Nasal cavity respiratory epithelium epithelial cell of viscerocranial mucosa (primary cell): ENCODE measurements around the gene RNLS. TPM values are rescaled to one million over a fixed set of nuclear protein-coding genes. Genes with fewer than 3 reads are reported as not detected.

Experiments used
- total RNA-seq: library from RNA; depleted of rRNA; stranded (reverse); fragments of >200 nt; gene quantifications from 2 replicates; pipeline ENCODE4 v1.2.3, GENCODE V29; 2014

The RNLS gene
- 7.9 and 14.1 TPM in 2 replicates for total RNA-seq

DNA sequence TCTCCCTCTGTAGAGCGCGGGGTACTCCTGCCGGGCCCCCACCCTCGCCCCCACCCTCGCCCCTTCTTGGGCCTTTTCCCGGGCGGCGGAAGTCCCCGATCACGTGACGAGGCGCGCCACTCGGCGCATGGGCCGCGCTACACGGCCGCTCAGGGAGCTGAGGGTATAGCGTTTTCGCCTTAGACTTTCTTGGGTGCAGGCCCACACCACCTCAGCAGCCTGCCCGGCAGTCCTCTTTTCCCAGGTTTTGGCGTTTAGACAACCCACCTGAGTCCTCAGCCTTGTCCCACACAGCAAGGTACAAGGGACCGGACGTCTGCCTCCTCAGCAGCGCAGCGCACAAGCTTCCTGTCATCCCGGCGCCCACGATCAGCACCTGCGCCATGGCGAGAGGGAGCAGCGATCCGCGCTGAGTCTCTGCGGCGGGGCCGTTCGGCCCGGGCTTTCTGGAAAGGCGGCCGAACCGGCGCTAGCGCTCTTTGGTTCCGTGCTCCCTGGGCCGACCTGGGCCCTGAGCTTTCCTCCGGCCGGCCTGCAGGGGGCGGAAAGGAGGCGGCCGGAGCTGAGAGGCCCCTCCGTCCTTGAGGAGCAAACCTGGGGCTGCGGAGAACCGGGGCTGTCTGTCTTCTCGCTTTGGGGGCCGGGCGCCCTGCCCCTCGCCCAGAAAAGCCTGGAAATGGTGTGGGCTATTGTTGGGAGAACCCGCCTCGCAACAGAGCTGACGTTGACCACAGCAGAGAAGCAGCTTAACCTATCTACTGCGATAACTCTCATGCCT is at the start of gene RNLS:
Gene RNLS (minus strand): TSS at position 513 of the 778 bp plus-strand sequence.

DNA sequence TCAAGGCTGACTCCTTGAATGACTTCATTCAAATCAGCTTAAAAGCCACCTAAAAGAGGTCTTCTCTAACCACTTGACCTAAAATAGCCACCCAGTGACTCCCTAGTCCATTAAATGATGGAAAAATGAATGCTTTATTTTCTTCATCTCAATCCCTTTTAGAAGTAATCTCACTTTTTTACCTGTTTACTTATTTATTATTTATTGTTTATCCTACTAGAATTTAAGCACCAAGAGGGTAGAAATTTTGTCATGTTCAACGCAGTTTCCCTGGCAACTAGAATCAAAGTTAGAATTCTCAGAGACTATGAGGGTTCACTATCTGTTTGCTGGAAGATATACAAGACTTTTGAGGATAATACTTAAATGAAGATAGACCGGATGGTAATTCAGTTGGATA is 3.3 kb upstream of the RNLS start, which contains the start of gene LIPJ:
Gene LIPJ (plus strand): TSS at position 301 of the 400 bp plus-strand sequence. CDS start 3,926 bp downstream, outside the sequence.

Other genes with a start within 250 kb of the RNLS start
- gene LIPJ, start 3.4 kb upstream of the RNLS start, total RNA-seq: under 0.01 TPM in 1 of 2 replicates, not detected in the other
- gene LIPF, start 81.1 kb upstream of the RNLS start, total RNA-seq: not detected in 2 replicates
- gene LIPK, start 122.9 kb upstream of the RNLS start, total RNA-seq: 0.21 and 0.68 TPM in 2 replicates
- 5.8 TPM in 1 of 2 replicates, not detected in the other for gene LIPN, start 176.7 kb upstream of the RNLS start, total RNA-seq
- gene LIPM, start 219.4 kb upstream of the RNLS start, total RNA-seq: 0.34 TPM in 1 of 2 replicates, not detected in the other